Vagina (tissue), 2 donors: ENCODE results near the gene CDH9. TPM values are rescaled to one million over a fixed set of nuclear protein-coding genes. Genes with fewer than 3 reads are reported as not detected.

Experiments used
- DNase-seq, 2 donors: peaks; one replicate each; pipeline ENCODE4 v3.0.0-alpha.2; 2017; ENCODE audit errors: extremely low spot score in 2 of 2
- H3K27ac ChIP-seq: fragments of 200-600 bp; sonication (generic); one replicate; pipeline ENCODE4 v1.5.1; 2019
- H3K27me3 ChIP-seq: fragments of 200-600 bp; sonication (generic); one replicate; pipeline ENCODE4 v1.5.1; 2019
- H3K36me3 ChIP-seq, 2 donors: fragments of 200-600 bp; sonication (generic); one replicate each; pipeline ENCODE4 v1.5.1; 2017 to 2019
- H3K4me1 ChIP-seq: fragments of 200-600 bp; sonication (generic); one replicate; pipeline ENCODE4 v1.5.1; 2019
- H3K4me3 ChIP-seq, 2 donors: fragments of 200-600 bp; sonication (generic); 1 replicate in 1 of 2; 2 replicates in 1 of 2; pipeline ENCODE4 v1.5.1; 2016 to 2019
- H3K9me3 ChIP-seq: fragments of 200-600 bp; sonication (generic); one replicate; pipeline ENCODE4 v1.5.1; 2019
- CTCF ChIP-seq, 3 experiments: fragments of 450-650 bp in 2 of 3; fragments of 200-600 bp in 1 of 3; sonication (generic) in 1 of 3; IDR thresholded peaks; one replicate each; pipeline ENCODE4 v1.5.1; 2017 to 2019; ENCODE audit warnings: antibody characterized with exemption in 3 of 3, mild to moderate bottlenecking in 2 of 3, moderate library complexity in 2 of 3
- POLR2A ChIP-seq, 2 donors: fragments of 450-650 bp; IDR thresholded peaks; one replicate each; pipeline ENCODE4 v1.6.1; 2017; ENCODE audit warnings: antibody characterized with exemption in 2 of 2, mild to moderate bottlenecking in 2 of 2, moderate library complexity in 2 of 2
- POLR2AphosphoS5 ChIP-seq, 2 donors: sonication (generic); formaldehyde crosslinking; IDR thresholded peaks; one replicate each; pipeline ENCODE4 v1.9.0; 2017; ENCODE audit warnings: antibody characterized with exemption in 2 of 2, mild to moderate bottlenecking in 2 of 2, low read depth in 1 of 2; ENCODE audit not compliant: insufficient read depth in 1 of 2
- intact Hi-C: fragments of 100-400 bp; cut with DNase I; formaldehyde crosslinking; loops from one replicate; pipeline ENCODE4 v1.15.1; 2023
- total RNA-seq: library from RNA; depleted of rRNA; stranded (reverse); fragments of >200 nt; gene quantifications from one replicate; pipeline ENCODE4 v1.2.3, GENCODE V29; 2016

Gene CDH9
- total RNA-seq, 1 donor from 2014 or later = not detected

GRCh38 chr5:26893078-26893477 is 145.3 kb downstream of the CDH9 start:
- Histone ChIP-seq H3K4me3 (no peak overlapping the region), H3K4me1 (no peaks in the 10 kb centered on the region), H3K36me3 (no peaks in the 10 kb centered on the region), H3K27ac (no peak overlapping the region), H3K9me3 (no peaks in the 10 kb centered on the region), H3K27me3 (no peaks in the 10 kb centered on the region)
- TF ChIP-seq POLR2A (IDR thresholded peaks at IDR 0.05) (no peak), POLR2AphosphoS5 (IDR thresholded peaks at IDR 0.05; ENCODE audit: insufficient read depth in 1 of 2, low read depth in 1 of 2) (no peak), CTCF (IDR thresholded peaks at IDR 0.05) (no peak)
- DNase-seq = no peak
- intact Hi-C loops = no loop called here

- Histone ChIP-seq H3K36me3 (no peaks in the 10 kb centered on the region), H3K4me3 (no peak overlapping the region), H3K4me1 (no peaks in the 10 kb centered on the region), H3K27me3 (no peaks in the 10 kb centered on the region), H3K27ac (no peak overlapping the region), H3K9me3 (no peaks in the 10 kb centered on the region)
- intact Hi-C loops = no loop called here
- no peak for DNase-seq
- no peak for TF ChIP-seq POLR2AphosphoS5 (IDR thresholded peaks at IDR 0.05; ENCODE audit: insufficient read depth in 1 of 2, low read depth in 1 of 2)
- no peak for TF ChIP-seq CTCF (IDR thresholded peaks at IDR 0.05)
- no peak for TF ChIP-seq POLR2A (IDR thresholded peaks at IDR 0.05)
Measured at GRCh38 chr5:26889815-26890214, 148.6 kb downstream of the CDH9 start.

GRCh38 chr5:26884481-26884880 is 153.9 kb downstream of the CDH9 start:
- intact Hi-C loops = no loop called here
- Histone ChIP-seq H3K27ac (no peak overlapping the region), H3K9me3 (no peaks in the 10 kb centered on the region), H3K27me3 (no peaks in the 10 kb centered on the region), H3K4me3 (no peak overlapping the region), H3K4me1 (no peaks in the 10 kb centered on the region), H3K36me3 (no peaks in the 10 kb centered on the region)
- TF ChIP-seq CTCF (IDR thresholded peaks at IDR 0.05) (no peak), POLR2A (IDR thresholded peaks at IDR 0.05) (no peak)
- DNase-seq = no peak

- TF ChIP-seq POLR2AphosphoS5 (IDR thresholded peaks at IDR 0.05; ENCODE audit: insufficient read depth in 1 of 2, low read depth in 1 of 2) = no peak
- TF ChIP-seq CTCF (IDR thresholded peaks at IDR 0.05) = no peak
- TF ChIP-seq POLR2A (IDR thresholded peaks at IDR 0.05) = no peak
- Histone ChIP-seq H3K27me3 (no peaks in the 10 kb centered on the region), H3K9me3 (no peaks in the 10 kb centered on the region), H3K4me3 (no peak overlapping the region), H3K27ac (no peak overlapping the region), H3K4me1 (no peaks in the 10 kb centered on the region), H3K36me3 (no peaks in the 10 kb centered on the region)
- intact Hi-C loops = no loop called here
- no peak for DNase-seq
Measured at GRCh38 chr5:26883375-26883774, 155.0 kb downstream of the CDH9 start.

GRCh38 chr5:26881901-26882300 is 156.5 kb downstream of the CDH9 start:
- H3K27me3 ChIP-seq = no peaks in the 10 kb centered on the region
- TF ChIP-seq CTCF (IDR thresholded peaks at IDR 0.05) (no peak), POLR2AphosphoS5 (IDR thresholded peaks at IDR 0.05; ENCODE audit: insufficient read depth in 1 of 2, low read depth in 1 of 2) (no peak)
- no peak for DNase-seq
- intact Hi-C loops = no loop called here
- H3K4me3 ChIP-seq = no peak overlapping the region
- no peaks in the 10 kb centered on the region for H3K4me1 ChIP-seq
- H3K27ac ChIP-seq = no peak overlapping the region
- H3K36me3 ChIP-seq = no peaks in the 10 kb centered on the region
- no peaks in the 10 kb centered on the region for H3K9me3 ChIP-seq
